HepG2 (cell line): ENCODE results near the gene OR2A25. TPM values are rescaled to one million over a fixed set of nuclear protein-coding genes. Genes with fewer than 3 reads are reported as not detected.
A peak's percentile ranks its signal among the peaks of the same experiment; 100 is the strongest.

Source experiments
- EP300 ChIP-seq, 3 experiments: sonication (generic) in 1 of 3; formaldehyde crosslinking in 1 of 3; IDR thresholded peaks; 2 replicates each; pipeline versions ENCODE4 v1.5.1 to v1.6.1; 2011 to 2020; ENCODE audit warnings: low read depth in 2 of 3, low read length in 2 of 3, borderline replicate concordance in 1 of 3, improper control_type of control experiment in 1 of 3, mild to moderate bottlenecking in 1 of 3, missing genetic modification reagents in 1 of 3, moderate library complexity in 1 of 3
- SALL1 ChIP-seq: sonication (generic); formaldehyde crosslinking; IDR thresholded peaks from 2 replicates; pipeline ENCODE4 v1.8.0; 2022; ENCODE audit warnings: mild to moderate bottlenecking, missing genetic modification reagents
- polyA plus RNA-seq, 8 experiments: library from polyadenylated mRNA; depleted of rRNA in 3 of 8; stranded (reverse) in 7 of 8; unstranded in 1 of 8; fragments of >200 nt; fragmentation: Illumina TruSeq in 4 of 8; extraction: Trizol in 4 of 8; gene quantifications; 2 replicates each; pipeline versions ENCODE4 v1.2.1 to v1.2.3, GENCODE V29; 2011 to 2016; ENCODE audit warnings: low read depth in 4 of 8, missing spikeins in 1 of 8, mixed read lengths in 1 of 8; ENCODE audit not compliant: insufficient read depth in 1 of 8
- total RNA-seq, 5 experiments: library from RNA; depleted of rRNA; stranded (reverse); fragments of >200 nt; fragmentation: Illumina TruSeq; extraction: Trizol; gene quantifications; 2 replicates each; pipeline ENCODE4 v1.2.3, GENCODE V29; 2016; ENCODE audit warnings: low read depth in 1 of 5
- TF ChIP-seq, protein P1 (sequence below): sonication (generic); formaldehyde crosslinking; IDR thresholded peaks from 2 replicates; pipeline ENCODE4 v1.4.0; 2020; ENCODE audit warnings: missing genetic modification reagents
- TF ChIP-seq, protein P2 (sequence below): sonication (generic); formaldehyde crosslinking; IDR thresholded peaks from 2 replicates; pipeline ENCODE4 v1.5.1; 2020; ENCODE audit warnings: mild to moderate bottlenecking, missing genetic modification reagents, borderline replicate concordance

Gene OR2A25
- total and polyA plus RNA-seq, 2 of the 13 experiments (the other 11 are each of a cell fraction or from before 2014, with no cell fraction given), result 0.07 TPM; not detected in 1

DNA sequence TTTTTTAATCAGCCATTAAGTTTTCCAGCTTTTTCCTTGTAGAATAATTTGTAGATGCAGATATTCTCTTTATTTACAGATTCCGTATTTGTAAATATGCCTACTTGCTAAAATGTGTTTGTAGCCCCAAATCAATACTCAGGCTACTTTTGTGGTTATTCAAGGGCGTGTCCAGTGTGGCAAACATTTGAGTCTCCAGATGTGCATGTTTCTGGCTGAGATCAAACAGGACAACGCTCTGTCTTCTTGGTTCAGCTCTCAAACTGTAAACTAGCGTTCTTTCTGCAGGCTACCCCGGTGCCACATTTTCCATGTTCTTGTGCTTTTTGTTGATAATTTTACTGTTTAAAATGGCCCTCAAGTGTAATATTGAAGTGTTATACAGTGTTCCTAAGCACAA, 37.1 kb upstream of the OR2A25 start (continued):
- TF ChIP-seq, protein P1, sequence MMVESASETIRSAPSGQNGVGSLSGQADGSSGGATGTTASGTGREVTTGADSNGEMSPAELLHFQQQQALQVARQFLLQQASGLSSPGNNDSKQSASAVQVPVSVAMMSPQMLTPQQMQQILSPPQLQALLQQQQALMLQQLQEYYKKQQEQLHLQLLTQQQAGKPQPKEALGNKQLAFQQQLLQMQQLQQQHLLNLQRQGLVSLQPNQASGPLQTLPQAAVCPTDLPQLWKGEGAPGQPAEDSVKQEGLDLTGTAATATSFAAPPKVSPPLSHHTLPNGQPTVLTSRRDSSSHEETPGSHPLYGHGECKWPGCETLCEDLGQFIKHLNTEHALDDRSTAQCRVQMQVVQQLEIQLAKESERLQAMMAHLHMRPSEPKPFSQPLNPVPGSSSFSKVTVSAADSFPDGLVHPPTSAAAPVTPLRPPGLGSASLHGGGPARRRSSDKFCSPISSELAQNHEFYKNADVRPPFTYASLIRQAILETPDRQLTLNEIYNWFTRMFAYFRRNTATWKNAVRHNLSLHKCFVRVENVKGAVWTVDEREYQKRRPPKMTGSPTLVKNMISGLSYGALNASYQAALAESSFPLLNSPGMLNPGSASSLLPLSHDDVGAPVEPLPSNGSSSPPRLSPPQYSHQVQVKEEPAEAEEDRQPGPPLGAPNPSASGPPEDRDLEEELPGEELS (CRISPR knock-in tag), result peak; percentile 72
- peak; percentile 15; the same call in 1 of the 2 replicates for TF ChIP-seq SALL1 (CRISPR knock-in tag)
- peak in 1 of 2 experiments; percentile 25; a peak in 1 of 4 replicates for TF ChIP-seq EP300 (IDR thresholded peaks at IDR 0.05; ENCODE audit: low read depth in 2 of 2, low read length in 2 of 2)
- no peak for TF ChIP-seq EP300 (CRISPR knock-in tag; IDR thresholded peaks at IDR 0.05; ENCODE audit: borderline replicate concordance)
- TF ChIP-seq, protein P2, sequence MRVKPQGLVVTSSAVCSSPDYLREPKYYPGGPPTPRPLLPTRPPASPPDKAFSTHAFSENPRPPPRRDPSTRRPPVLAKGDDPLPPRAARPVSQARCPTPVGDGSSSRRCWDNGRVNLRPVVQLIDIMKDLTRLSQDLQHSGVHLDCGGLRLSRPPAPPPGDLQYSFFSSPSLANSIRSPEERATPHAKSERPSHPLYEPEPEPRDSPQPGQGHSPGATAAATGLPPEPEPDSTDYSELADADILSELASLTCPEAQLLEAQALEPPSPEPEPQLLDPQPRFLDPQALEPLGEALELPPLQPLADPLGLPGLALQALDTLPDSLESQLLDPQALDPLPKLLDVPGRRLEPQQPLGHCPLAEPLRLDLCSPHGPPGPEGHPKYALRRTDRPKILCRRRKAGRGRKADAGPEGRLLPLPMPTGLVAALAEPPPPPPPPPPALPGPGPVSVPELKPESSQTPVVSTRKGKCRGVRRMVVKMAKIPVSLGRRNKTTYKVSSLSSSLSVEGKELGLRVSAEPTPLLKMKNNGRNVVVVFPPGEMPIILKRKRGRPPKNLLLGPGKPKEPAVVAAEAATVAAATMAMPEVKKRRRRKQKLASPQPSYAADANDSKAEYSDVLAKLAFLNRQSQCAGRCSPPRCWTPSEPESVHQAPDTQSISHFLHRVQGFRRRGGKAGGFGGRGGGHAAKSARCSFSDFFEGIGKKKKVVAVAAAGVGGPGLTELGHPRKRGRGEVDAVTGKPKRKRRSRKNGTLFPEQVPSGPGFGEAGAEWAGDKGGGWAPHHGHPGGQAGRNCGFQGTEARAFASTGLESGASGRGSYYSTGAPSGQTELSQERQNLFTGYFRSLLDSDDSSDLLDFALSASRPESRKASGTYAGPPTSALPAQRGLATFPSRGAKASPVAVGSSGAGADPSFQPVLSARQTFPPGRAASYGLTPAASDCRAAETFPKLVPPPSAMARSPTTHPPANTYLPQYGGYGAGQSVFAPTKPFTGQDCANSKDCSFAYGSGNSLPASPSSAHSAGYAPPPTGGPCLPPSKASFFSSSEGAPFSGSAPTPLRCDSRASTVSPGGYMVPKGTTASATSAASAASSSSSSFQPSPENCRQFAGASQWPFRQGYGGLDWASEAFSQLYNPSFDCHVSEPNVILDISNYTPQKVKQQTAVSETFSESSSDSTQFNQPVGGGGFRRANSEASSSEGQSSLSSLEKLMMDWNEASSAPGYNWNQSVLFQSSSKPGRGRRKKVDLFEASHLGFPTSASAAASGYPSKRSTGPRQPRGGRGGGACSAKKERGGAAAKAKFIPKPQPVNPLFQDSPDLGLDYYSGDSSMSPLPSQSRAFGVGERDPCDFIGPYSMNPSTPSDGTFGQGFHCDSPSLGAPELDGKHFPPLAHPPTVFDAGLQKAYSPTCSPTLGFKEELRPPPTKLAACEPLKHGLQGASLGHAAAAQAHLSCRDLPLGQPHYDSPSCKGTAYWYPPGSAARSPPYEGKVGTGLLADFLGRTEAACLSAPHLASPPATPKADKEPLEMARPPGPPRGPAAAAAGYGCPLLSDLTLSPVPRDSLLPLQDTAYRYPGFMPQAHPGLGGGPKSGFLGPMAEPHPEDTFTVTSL (CRISPR knock-in tag), result peak; percentile 30; the same call in 1 of the 2 replicates
